GM23338 (cell line): Measurements from ENCODE around the gene ING5. TPM values are rescaled to one million over a fixed set of nuclear protein-coding genes. Genes with fewer than 3 reads are reported as not detected.

Source experiments
- ATAC-seq: fragments of 200-7000 bp; cut with Tn5 transposase; 3 replicates; pipeline ENCODE4 v1.9.1; 2020
- DNase-seq: peaks from one replicate; pipeline ENCODE4 v3.0.0-alpha.2; 2015; ENCODE audit warnings: low spot score
- H2AFZ ChIP-seq: fragments of 200-600 bp; sonication (generic); 2 replicates; pipeline ENCODE4 v1.8.0; 2016; ENCODE audit warnings: antibody characterized with exemption, mild to moderate bottlenecking, moderate library complexity
- H3F3A ChIP-seq: fragments of 200-600 bp; sonication (generic); replicated peaks from 2 replicates; pipeline ENCODE4 v1.8.0; 2017; ENCODE audit warnings: antibody characterized with exemption, mixed run types, low read depth
- H3K27ac ChIP-seq: fragments of 200-600 bp; sonication (generic); 2 replicates; pipeline ENCODE4 v1.6.1; 2016; ENCODE audit warnings: low read depth
- H3K27me3 ChIP-seq: fragments of 200-600 bp; sonication (generic); 2 replicates; pipeline ENCODE4 v1.8.0; 2016; ENCODE audit warnings: mild to moderate bottlenecking, mixed run types, moderate library complexity; ENCODE audit not compliant: insufficient read depth
- H3K36me3 ChIP-seq: fragments of 200-600 bp; sonication (generic); 2 replicates; pipeline ENCODE4 v1.8.0; 2016; ENCODE audit warnings: mild to moderate bottlenecking; ENCODE audit not compliant: insufficient read depth
- H3K4me1 ChIP-seq: fragments of 200-600 bp; sonication (generic); 2 replicates; pipeline ENCODE4 v1.8.0; 2016; ENCODE audit warnings: mild to moderate bottlenecking, moderate library complexity; ENCODE audit not compliant: insufficient read depth
- H3K4me2 ChIP-seq: fragments of 200-600 bp; sonication (generic); 2 replicates; pipeline ENCODE4 v1.7.1; 2017; ENCODE audit warnings: mixed run types
- H3K4me3 ChIP-seq: fragments of 200-600 bp; sonication (generic); 2 replicates; pipeline ENCODE4 v1.6.1; 2016; ENCODE audit warnings: mixed run types
- H3K79me2 ChIP-seq: fragments of 200-600 bp; sonication (generic); replicated peaks from 2 replicates; pipeline ENCODE4 v1.8.0; 2017; ENCODE audit warnings: mild to moderate bottlenecking; ENCODE audit not compliant: insufficient read depth
- H3K9me2 ChIP-seq: fragments of 200-600 bp; sonication (generic); 2 replicates; pipeline ENCODE4 v1.8.0; 2017; ENCODE audit not compliant: insufficient read depth
- H4K20me1 ChIP-seq: fragments of 200-600 bp; sonication (generic); replicated peaks from 2 replicates; pipeline ENCODE4 v1.8.0; 2017; ENCODE audit warnings: mild to moderate bottlenecking; ENCODE audit not compliant: insufficient read depth
- H3K27ac Mint-ChIP-seq: 2 replicates; pipeline ENCODE4 v1.8.0; 2020; ENCODE audit warnings: inconsistent platforms, mild to moderate bottlenecking, moderate library complexity, mixed read lengths
- H3K27me3 Mint-ChIP-seq: 3 replicates; pipeline ENCODE4 v1.8.0; 2022; ENCODE audit warnings: low read depth, mild to moderate bottlenecking, moderate library complexity, mixed read lengths, inconsistent platforms; ENCODE audit not compliant: insufficient read depth, poor library complexity
- H3K36me3 Mint-ChIP-seq: 3 replicates; pipeline ENCODE4 v1.8.0; 2021; ENCODE audit warnings: low read depth, mild to moderate bottlenecking, inconsistent platforms, moderate library complexity, mixed read lengths
- H3K4me1 Mint-ChIP-seq: 3 replicates; pipeline ENCODE4 v1.8.0; 2020; ENCODE audit warnings: mild to moderate bottlenecking, inconsistent platforms, mixed read lengths
- H3K4me3 Mint-ChIP-seq: 3 replicates; pipeline ENCODE4 v1.8.0; 2021; ENCODE audit warnings: moderate library complexity, mild to moderate bottlenecking, inconsistent platforms, mixed read lengths
- H3K9me3 Mint-ChIP-seq: 3 replicates; pipeline ENCODE4 v1.8.0; 2020; ENCODE audit warnings: moderate library complexity, mild to moderate bottlenecking, inconsistent platforms, mixed read lengths
- CREB1 ChIP-seq: fragments of 250-450 bp; sonication (Bioruptor Pico); IDR thresholded peaks from 2 replicates; pipeline ENCODE4 v1.5.0; 2020; ENCODE audit warnings: low read depth, mild to moderate bottlenecking, moderate library complexity
- EZH2 ChIP-seq: fragments of 200-600 bp; sonication (generic); IDR thresholded peaks from one replicate; pipeline ENCODE4 v1.8.0; 2017; ENCODE audit warnings: antibody characterized with exemption, mild to moderate bottlenecking, low read depth; ENCODE audit not compliant: unreplicated experiment
- EZH2phosphoT487 ChIP-seq: fragments of 200-600 bp; sonication (generic); IDR thresholded peaks from one replicate; pipeline ENCODE4 v1.8.1; 2018; ENCODE audit warnings: antibody characterized with exemption; ENCODE audit not compliant: unreplicated experiment
- JUNB ChIP-seq: IDR thresholded peaks from one replicate; pipeline ENCODE4 v1.6.1; 2016; ENCODE audit warnings: antibody characterized with exemption; ENCODE audit not compliant: unreplicated experiment
- POLR2AphosphoS5 ChIP-seq: IDR thresholded peaks from 2 replicates; pipeline ENCODE4 v1.6.1; 2016; ENCODE audit warnings: antibody characterized with exemption, low read depth
- STAT1 ChIP-seq: IDR thresholded peaks from one replicate; pipeline ENCODE4 v1.6.1; 2016; ENCODE audit warnings: antibody characterized with exemption; ENCODE audit not compliant: unreplicated experiment
- ZNF114 ChIP-seq: fragments of 250-450 bp; sonication (Bioruptor Pico); IDR thresholded peaks from 2 replicates; pipeline ENCODE4 v1.5.0; 2020; ENCODE audit warnings: mild to moderate bottlenecking, moderate library complexity
- ZNF462 ChIP-seq: fragments of 250-450 bp; sonication (Bioruptor Pico); IDR thresholded peaks from 2 replicates; pipeline ENCODE4 v1.5.0; 2020; ENCODE audit warnings: mild to moderate bottlenecking, moderate library complexity
- polyA plus RNA-seq: library from polyadenylated mRNA; unstranded; fragments of >200 nt; fragmentation: Nextera tagmentation; extraction: Ambion mirVana; gene quantifications from 2 replicates; pipeline ENCODE4 v1.2.1, GENCODE V29; 2016
- total RNA-seq: library from RNA; depleted of rRNA; stranded (reverse); fragments of >200 nt; shearing (Covaris generic); gene quantifications from 2 replicates; pipeline ENCODE4 v1.2.3, GENCODE V29; 2014

ING5 gene
- total and polyA plus RNA-seq, 2 experiments from 2014 or later: 25.7 to 42.5 TPM

DNA sequence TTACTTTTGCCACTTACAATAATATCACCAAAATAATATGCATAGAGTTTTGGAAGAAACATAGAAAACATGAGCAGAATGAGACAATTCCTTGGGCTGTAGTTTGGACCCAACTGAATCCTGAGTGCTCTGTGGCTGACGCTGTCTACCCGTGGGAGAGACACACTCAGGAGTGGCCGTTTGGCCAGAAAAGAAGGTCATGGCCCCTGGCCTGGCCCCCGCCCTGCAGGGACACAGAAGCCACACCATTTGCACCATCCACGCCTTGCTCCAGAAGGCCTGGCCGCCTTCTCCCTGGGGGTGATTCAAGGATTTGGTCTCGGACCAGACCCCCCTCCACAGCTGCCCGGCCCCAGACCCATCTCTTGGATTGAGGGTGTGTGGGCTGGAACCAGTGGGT lies 26.2 kb downstream of the ING5 start:
- H3K27me3 ChIP-seq: no peaks in the 10 kb centered on the region
- ATAC-seq (no peak), DNase-seq (no peak)
- H3K4me2 ChIP-seq: no peak overlapping the region
- no peaks in the 10 kb centered on the region for H3K4me1 Mint-ChIP-seq
- no peaks in the 10 kb centered on the region for H3F3A ChIP-seq
- peaks cover 5% of the 10 kb centered on the region for H4K20me1 ChIP-seq
- H3K4me3 ChIP-seq: no peak overlapping the region
- H3K36me3 Mint-ChIP-seq: peaks cover 25% of the 10 kb centered on the region
- peaks cover 4% of the 10 kb centered on the region for H3K36me3 ChIP-seq
- H3K9me3 Mint-ChIP-seq: peaks cover 12% of the 10 kb centered on the region
- TF ChIP-seq POLR2AphosphoS5: no peak
- no peaks in the 10 kb centered on the region for H3K79me2 ChIP-seq
- no peaks in the 10 kb centered on the region for H3K9me2 ChIP-seq
- no peak overlapping the region for H3K27ac Mint-ChIP-seq
- H3K27me3 Mint-ChIP-seq: peaks cover 12% of the 10 kb centered on the region
- H3K27ac ChIP-seq: no peak overlapping the region
- H3K4me3 Mint-ChIP-seq: no peak overlapping the region
- H3K4me1 ChIP-seq: no peaks in the 10 kb centered on the region; the same call in 1 of the 2 replicates
- no peak overlapping the region for H2AFZ ChIP-seq

DNA sequence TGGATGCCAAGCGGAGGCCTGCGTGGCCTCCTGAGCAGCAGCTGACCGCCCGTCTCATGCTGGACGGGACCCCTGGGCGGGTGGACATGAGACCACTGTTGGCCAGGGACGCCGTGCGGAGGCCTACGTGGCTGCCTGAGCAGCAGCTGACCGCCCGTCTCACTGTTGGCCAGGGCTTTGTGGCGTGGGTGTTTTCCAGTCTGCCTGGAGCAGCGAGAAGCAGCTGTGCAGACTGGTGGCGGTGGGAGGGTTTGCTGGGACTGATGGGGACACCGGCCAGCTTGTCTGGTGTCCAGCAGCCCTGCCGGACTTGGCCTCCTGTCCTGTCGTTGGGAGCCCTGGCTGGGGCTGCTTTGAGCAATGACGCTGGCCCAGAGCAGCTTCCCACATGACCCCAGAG lies 26.8 kb downstream of the ING5 start:
- peaks cover 4% of the 10 kb centered on the region for H4K20me1 ChIP-seq
- no peak overlapping the region for H3K4me3 ChIP-seq
- ATAC-seq: no peak
- Mint-ChIP-seq H3K27ac (no peak overlapping the region), H3K9me3 (peaks cover 5% of the 10 kb centered on the region; the same call in 1 of the 3 replicates), H3K36me3 (peaks cover 19% of the 10 kb centered on the region), H3K4me3 (no peak overlapping the region), H3K4me1 (no peaks in the 10 kb centered on the region), H3K27me3 (peaks cover 12% of the 10 kb centered on the region)
- no peaks in the 10 kb centered on the region for H3K9me2 ChIP-seq
- H3K4me1 ChIP-seq: no peaks in the 10 kb centered on the region; the same call in 1 of the 2 replicates
- no peaks in the 10 kb centered on the region for H3K27me3 ChIP-seq
- no peak overlapping the region for H2AFZ ChIP-seq
- TF ChIP-seq ZNF114 (no peak), POLR2AphosphoS5 (no peak), CREB1 (CRISPR knock-in tag) (no peak)
- DNase-seq: no peak
- H3K79me2 ChIP-seq: no peaks in the 10 kb centered on the region
- H3K36me3 ChIP-seq: no peaks in the 10 kb centered on the region
- no peak overlapping the region for H3K4me2 ChIP-seq
- no peak overlapping the region for H3K27ac ChIP-seq
- 0 out of 2 replicates have a peak, but pooled peaks cover 2% of the 10 kb centered on the region for H3F3A ChIP-seq

DNA sequence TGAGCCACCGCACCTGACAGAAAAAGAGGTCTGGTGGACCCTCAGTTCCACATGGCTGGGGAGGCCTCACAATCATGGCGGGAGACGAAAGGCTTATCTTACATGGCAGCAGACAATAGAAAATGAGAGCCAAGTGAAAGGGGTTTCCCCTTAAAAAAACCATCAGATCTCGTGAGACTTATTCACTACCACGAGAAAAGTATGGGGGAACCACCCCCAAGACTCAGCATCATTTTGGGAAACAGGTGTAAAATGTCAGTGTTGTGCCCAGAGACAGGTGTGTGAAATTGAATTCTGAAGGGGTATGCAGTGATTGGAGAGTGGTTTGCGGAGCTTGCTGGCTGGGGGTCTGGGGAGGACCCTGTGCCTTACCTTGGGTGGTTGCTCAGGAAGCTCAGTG lies 28.0 kb downstream of the ING5 start:
- no peaks in the 10 kb centered on the region for H3K79me2 ChIP-seq
- no peaks in the 10 kb centered on the region for H3K36me3 ChIP-seq
- Mint-ChIP-seq H3K4me1 (no peaks in the 10 kb centered on the region), H3K27ac (no peak overlapping the region), H3K36me3 (peaks cover 6% of the 10 kb centered on the region; the same call in 2 of the 3 replicates), H3K4me3 (no peak overlapping the region), H3K9me3 (no peaks in the 10 kb centered on the region; the same call in 2 of the 3 replicates), H3K27me3 (peaks cover 14% of the 10 kb centered on the region)
- H3K9me2 ChIP-seq: no peaks in the 10 kb centered on the region
- H3K27me3 ChIP-seq: no peaks in the 10 kb centered on the region
- no peaks in the 10 kb centered on the region; the same call in 1 of the 2 replicates for H3K4me1 ChIP-seq
- no peak overlapping the region for H2AFZ ChIP-seq
- no peak overlapping the region for H3K4me2 ChIP-seq
- no peak overlapping the region for H3K4me3 ChIP-seq
- no peaks in the 10 kb centered on the region; the same call in 1 of the 2 replicates for H4K20me1 ChIP-seq
- DNase-seq (no peak), ATAC-seq (no peak)
- 0 out of 2 replicates have a peak, but pooled peaks cover 7% of the 10 kb centered on the region for H3F3A ChIP-seq
- no peak overlapping the region for H3K27ac ChIP-seq
- TF ChIP-seq ZNF462 (CRISPR knock-in tag) (no peak), EZH2 (no peak), EZH2phosphoT487 (no peak), STAT1 (no peak), CREB1 (CRISPR knock-in tag) (no peak), ZNF114 (no peak), JUNB (no peak)
